ENCODE results near the gene LIN7C. TPM values are rescaled to one million over a fixed set of nuclear protein-coding genes. Genes with fewer than 3 reads are reported as not detected.

Gene LIN7C
- total RNA-seq, 4 donors from 2014 or later = 26.4 to 41.2 (median 34.6) TPM

DNA sequence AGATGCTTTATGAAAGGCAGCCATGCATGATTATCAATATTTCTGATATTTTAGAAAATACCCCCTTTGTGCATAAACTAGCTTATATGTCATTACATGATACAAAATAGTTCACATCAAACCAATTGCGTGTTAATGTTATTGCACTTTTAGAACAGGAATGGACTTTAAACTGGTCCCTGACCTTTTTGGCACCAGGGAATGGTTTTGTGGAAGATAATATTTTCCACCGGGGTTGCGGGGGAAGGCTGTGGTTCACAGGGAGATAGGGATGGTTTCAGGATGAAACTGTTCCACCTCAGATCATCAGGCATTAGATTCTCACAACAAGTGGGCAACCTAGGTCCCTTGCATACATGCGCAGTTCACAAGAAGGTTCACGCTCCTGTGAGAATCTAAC lies 17.5 kb downstream of the LIN7C start:
- peaks cover 0 to 26% (median 0%) of the 10 kb centered on the region in 3 donors for H3K36me3 ChIP-seq
- H3K4me1 ChIP-seq = no peaks in the 10 kb centered on the region
- TF ChIP-seq, protein P1, sequence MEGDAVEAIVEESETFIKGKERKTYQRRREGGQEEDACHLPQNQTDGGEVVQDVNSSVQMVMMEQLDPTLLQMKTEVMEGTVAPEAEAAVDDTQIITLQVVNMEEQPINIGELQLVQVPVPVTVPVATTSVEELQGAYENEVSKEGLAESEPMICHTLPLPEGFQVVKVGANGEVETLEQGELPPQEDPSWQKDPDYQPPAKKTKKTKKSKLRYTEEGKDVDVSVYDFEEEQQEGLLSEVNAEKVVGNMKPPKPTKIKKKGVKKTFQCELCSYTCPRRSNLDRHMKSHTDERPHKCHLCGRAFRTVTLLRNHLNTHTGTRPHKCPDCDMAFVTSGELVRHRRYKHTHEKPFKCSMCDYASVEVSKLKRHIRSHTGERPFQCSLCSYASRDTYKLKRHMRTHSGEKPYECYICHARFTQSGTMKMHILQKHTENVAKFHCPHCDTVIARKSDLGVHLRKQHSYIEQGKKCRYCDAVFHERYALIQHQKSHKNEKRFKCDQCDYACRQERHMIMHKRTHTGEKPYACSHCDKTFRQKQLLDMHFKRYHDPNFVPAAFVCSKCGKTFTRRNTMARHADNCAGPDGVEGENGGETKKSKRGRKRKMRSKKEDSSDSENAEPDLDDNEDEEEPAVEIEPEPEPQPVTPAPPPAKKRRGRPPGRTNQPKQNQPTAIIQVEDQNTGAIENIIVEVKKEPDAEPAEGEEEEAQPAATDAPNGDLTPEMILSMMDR (IDR thresholded peaks at IDR 0.05) = no peak
- no peak for TF ChIP-seq POLR2A (IDR thresholded peaks at IDR 0.05)
- H3K4me3 ChIP-seq = no peak overlapping the region
- no peaks in the 10 kb centered on the region for H3K27me3 ChIP-seq
- H3K9me3 ChIP-seq = no peaks in the 10 kb centered on the region
- H3K27ac ChIP-seq = no peak overlapping the region
- no peak for DNase-seq

DNA sequence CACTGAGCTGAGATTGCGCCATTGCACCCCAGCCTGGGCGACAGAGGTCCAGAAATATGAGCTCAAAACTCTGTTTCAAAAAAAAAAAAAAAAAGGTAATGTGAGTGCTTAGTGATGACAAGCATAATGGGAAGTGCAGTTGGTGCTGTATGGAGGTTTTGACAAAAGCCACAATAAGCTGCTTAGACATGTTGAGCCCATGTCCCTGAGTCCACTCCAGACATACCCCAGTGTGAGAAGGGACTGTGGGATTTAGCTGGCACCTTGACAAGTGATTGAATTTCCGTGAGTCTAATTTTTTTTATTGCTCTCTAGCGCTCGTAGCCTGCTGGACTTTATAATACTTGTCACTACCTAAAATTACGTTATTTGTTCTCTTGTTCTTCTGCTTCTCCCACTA lies 18.9 kb downstream of the LIN7C start:
- Histone ChIP-seq H3K27me3 (no peaks in the 10 kb centered on the region), H3K36me3 (peaks cover 0 to 12% (median 0%) of the 10 kb centered on the region in 3 donors), H3K9me3 (no peaks in the 10 kb centered on the region), H3K4me3 (no peak overlapping the region), H3K4me1 (no peaks in the 10 kb centered on the region), H3K27ac (no peak overlapping the region)
- no peak for DNase-seq
- TF ChIP-seq, protein P1 (IDR thresholded peaks at IDR 0.05) = no peak

DNA sequence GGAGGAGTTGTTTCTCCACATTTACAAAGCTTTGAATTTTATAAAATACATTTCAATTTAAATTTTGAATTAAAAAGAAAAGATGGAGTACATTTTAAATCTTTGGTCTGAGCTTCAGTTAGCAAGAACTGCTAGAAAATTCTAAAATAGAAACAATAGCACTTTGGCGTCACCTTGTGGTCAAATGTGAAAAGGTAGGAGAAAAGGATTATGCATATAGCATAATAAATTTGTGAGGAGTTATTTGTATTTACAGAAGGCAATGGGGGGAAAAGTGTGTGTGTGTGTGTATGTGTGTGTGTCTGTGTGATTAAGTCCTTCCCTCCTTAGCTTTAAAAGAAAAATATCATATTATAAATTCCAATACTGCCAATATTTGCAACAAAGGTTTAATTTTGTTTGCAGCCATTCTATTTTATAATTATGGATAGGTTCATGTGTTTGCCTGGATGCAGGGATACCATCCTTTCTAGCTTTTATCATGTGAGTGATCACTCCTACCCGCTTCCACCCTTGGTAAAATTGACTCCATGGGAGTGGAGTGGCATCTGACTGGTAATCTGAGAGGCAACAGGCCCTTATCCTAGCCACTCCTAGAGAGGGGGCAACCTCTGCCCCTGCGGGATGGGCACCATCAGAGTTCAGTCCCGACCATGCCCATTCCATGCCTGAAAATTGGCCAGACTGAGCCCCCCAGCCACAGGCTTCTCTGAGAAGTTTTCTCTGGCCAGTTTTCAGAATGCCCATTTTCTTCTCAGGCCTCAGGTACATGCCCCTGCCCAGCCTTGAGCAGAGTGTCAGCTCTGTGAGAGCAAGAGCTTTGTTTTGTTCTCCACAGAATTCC lies 20.4 kb downstream of the LIN7C start:
- Histone ChIP-seq H3K36me3 (no peaks in the 10 kb centered on the region), H3K4me1 (no peaks in the 10 kb centered on the region), H3K9me3 (no peaks in the 10 kb centered on the region), H3K27me3 (no peaks in the 10 kb centered on the region), H3K27ac (no peak overlapping the region), H3K4me3 (no peak overlapping the region)
- TF ChIP-seq, protein P1 (IDR thresholded peaks at IDR 0.05) = peak; percentile 56 to 99 (median 93)
- TF ChIP-seq POLR2A (IDR thresholded peaks at IDR 0.05) = no peak
- DNase-seq = no peak

DNA sequence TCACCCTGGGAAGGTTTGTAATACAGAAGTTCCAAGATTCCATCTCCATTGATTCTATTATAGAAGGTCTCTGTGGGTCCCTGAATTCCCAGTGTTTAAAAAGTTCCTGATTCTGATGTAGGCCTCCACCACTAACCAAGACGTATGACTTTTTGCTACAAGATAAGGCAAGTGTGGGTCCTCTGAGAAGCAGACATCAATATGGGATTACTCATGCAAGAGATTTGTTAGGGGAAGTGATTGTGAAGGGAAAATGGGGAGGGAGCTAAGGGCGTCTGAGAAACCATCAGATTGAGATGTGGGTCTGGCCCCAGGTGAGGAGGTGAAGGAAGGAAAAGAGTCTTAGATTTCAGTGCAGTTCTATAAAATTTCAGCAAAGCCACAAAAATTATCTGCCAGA lies 23.8 kb downstream of the LIN7C start:
- H3K4me3 ChIP-seq = no peak overlapping the region
- no peaks in the 10 kb centered on the region for H3K36me3 ChIP-seq
- TF ChIP-seq, protein P1 (IDR thresholded peaks at IDR 0.05) = no peak
- no peak for TF ChIP-seq POLR2A (IDR thresholded peaks at IDR 0.05)
- H3K27me3 ChIP-seq = no peaks in the 10 kb centered on the region
- no peaks in the 10 kb centered on the region for H3K4me1 ChIP-seq
- no peak overlapping the region for H3K27ac ChIP-seq
- no peak for DNase-seq
- no peaks in the 10 kb centered on the region for H3K9me3 ChIP-seq

DNA sequence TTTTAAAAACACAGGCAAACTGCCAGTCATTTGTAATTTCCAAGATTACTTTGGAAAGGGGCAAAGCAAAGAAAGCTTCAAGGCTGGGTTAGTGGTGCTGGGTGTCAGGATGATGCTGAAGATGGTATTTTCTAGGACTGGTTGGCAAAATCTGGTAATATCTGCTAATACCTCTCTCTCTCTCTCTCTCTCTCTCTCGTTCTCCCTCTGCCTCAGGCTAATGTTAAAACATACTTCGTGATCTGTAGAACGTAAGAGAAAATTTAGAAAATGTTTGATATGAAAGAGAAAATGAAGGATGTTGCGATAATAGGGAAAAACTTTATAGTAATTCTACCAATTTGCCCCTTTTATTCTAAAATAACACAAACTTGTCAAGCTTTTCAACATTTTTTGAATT lies 24.6 kb downstream of the LIN7C start:
- Histone ChIP-seq H3K36me3 (no peaks in the 10 kb centered on the region), H3K4me1 (no peaks in the 10 kb centered on the region), H3K27me3 (no peaks in the 10 kb centered on the region), H3K9me3 (no peaks in the 10 kb centered on the region), H3K27ac (no peak overlapping the region), H3K4me3 (no peak overlapping the region)
- no peak for DNase-seq
- TF ChIP-seq POLR2A (IDR thresholded peaks at IDR 0.05) = no peak
- TF ChIP-seq, protein P1 (IDR thresholded peaks at IDR 0.05) = no peak
